ENCODE data around the gene CACNA1S. TPM values are rescaled to one million over a fixed set of nuclear protein-coding genes. Genes with fewer than 3 reads are reported as not detected.

The CACNA1S gene
- total and polyA plus RNA-seq, 2 of the 13 experiments (the other 11 are each of a cell fraction or from before 2014, with no cell fraction given) = not detected

- TF ChIP-seq ZBTB43 (CRISPR knock-in tag; conservative IDR thresholded peaks at IDR 0.05) = no peak
- TF ChIP-seq CAMTA2 (CRISPR knock-in tag; IDR thresholded peaks at IDR 0.05; ENCODE audit: borderline replicate concordance) = no peak
- no peak for TF ChIP-seq MAFG (CRISPR knock-in tag; IDR thresholded peaks at IDR 0.05)
- no peak for TF ChIP-seq DDIT3 (CRISPR knock-in tag; IDR thresholded peaks at IDR 0.05)
- no peak for TF ChIP-seq TERF1 (CRISPR knock-in tag; IDR thresholded peaks at IDR 0.05)
- no peak for TF ChIP-seq HES4 (CRISPR knock-in tag; IDR thresholded peaks at IDR 0.05; ENCODE audit: borderline replicate concordance)
- TF ChIP-seq SOX5 (CRISPR knock-in tag; IDR thresholded peaks at IDR 0.05; ENCODE audit: borderline replicate concordance) = no peak
- TF ChIP-seq NKX3-1 (CRISPR knock-in tag; IDR thresholded peaks at IDR 0.05) = no peak
- TF ChIP-seq ZNF607 (CRISPR knock-in tag; IDR thresholded peaks at IDR 0.05; ENCODE audit: borderline replicate concordance) = no peak
- TF ChIP-seq ZNF101 (CRISPR knock-in tag; IDR thresholded peaks at IDR 0.05; ENCODE audit: borderline replicate concordance, low read depth) = no peak
- no peak for TF ChIP-seq ZBTB34 (CRISPR knock-in tag; IDR thresholded peaks at IDR 0.05)
- TF ChIP-seq THYN1 (CRISPR knock-in tag; IDR thresholded peaks at IDR 0.05; ENCODE audit: borderline replicate concordance, low read depth) = no peak
- TF ChIP-seq SIX1 (CRISPR knock-in tag; IDR thresholded peaks at IDR 0.05; ENCODE audit: borderline replicate concordance) = no peak
- no peak for TF ChIP-seq KLF9 (CRISPR knock-in tag; IDR thresholded peaks at IDR 0.05; ENCODE audit: low read depth)
- TF ChIP-seq ESRRA (CRISPR knock-in tag; IDR thresholded peaks at IDR 0.05; ENCODE audit: low read depth) = no peak
- TF ChIP-seq NCOA2 (CRISPR knock-in tag; IDR thresholded peaks at IDR 0.05) = no peak; the same call in 1 of the 2 replicates
- no peak for TF ChIP-seq MTF2 (CRISPR knock-in tag; IDR thresholded peaks at IDR 0.05; ENCODE audit: borderline replicate concordance)
- TF ChIP-seq FOXC1 (CRISPR knock-in tag; IDR thresholded peaks at IDR 0.05; ENCODE audit: borderline replicate concordance) = no peak
- TF ChIP-seq GMEB2 (CRISPR knock-in tag; IDR thresholded peaks at IDR 0.05; ENCODE audit: low read depth) = no peak
- no peak for TF ChIP-seq THAP7 (CRISPR knock-in tag; IDR thresholded peaks at IDR 0.05)
- TF ChIP-seq ZNF792 (CRISPR knock-in tag; IDR thresholded peaks at IDR 0.05) = no peak
- TF ChIP-seq HDAC1 (CRISPR knock-in tag; IDR thresholded peaks at IDR 0.05) = no peak
These were observed 42.4 kb upstream of the CACNA1S start, which contains the start of gene TMEM9 (continued) for GRCh38 chr1:201154389-201155165.
